Activated CD8-positive, alpha-beta memory T cell treated with anti-CD3 and anti-CD28 coated beads for 1 hour (primary cell): ENCODE measurements around the gene TOP3A.

ENCODE experiments used
- DNase-seq, 2 donors: peaks; one replicate each; pipeline ENCODE4 v3.0.0-alpha.2; 2020; ENCODE audit warnings: low read depth in 1 of 2; ENCODE audit errors: extremely low read depth in 1 of 2

TOP3A gene

DNA sequence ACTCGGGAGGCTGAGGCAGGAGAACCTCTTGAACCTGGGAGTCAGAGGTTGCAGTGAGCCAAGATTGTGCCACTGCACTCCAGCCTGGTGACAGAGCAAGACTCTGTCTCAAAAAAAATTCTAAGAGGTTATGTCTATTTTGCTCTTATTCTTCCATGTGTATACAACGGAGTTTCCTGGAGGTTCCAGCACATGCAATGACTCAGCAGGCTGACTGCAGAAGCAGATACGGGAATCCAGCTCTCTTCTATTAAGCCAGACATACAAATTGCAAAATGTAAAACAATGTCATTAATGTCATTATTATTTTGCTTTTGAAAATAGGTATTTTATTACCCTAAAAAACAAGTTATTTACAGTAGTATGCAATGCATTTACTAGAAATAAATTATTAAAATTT lies 35.9 kb downstream of the TOP3A start:
- DNase-seq, result no peak

DNA sequence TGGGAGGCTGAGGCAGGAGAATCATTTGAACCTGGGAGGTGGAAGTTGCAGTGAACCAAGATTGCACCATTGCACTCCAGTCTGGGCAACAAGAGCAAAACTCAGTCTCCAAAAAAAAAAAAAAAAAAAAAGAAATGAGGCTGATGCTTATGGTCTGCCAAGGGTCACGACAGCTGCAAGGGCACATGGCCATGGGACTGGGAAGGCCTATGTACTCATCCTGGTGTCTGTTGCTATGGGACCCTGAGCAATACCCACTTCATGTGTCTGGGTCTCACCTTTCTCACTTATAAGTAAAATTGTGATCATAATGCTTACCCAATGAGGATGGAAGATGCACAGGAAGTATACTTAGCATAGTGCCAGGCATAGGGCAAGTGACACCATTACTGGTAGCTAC lies 37.7 kb downstream of the TOP3A start:
- DNase-seq, result no peak

DNA sequence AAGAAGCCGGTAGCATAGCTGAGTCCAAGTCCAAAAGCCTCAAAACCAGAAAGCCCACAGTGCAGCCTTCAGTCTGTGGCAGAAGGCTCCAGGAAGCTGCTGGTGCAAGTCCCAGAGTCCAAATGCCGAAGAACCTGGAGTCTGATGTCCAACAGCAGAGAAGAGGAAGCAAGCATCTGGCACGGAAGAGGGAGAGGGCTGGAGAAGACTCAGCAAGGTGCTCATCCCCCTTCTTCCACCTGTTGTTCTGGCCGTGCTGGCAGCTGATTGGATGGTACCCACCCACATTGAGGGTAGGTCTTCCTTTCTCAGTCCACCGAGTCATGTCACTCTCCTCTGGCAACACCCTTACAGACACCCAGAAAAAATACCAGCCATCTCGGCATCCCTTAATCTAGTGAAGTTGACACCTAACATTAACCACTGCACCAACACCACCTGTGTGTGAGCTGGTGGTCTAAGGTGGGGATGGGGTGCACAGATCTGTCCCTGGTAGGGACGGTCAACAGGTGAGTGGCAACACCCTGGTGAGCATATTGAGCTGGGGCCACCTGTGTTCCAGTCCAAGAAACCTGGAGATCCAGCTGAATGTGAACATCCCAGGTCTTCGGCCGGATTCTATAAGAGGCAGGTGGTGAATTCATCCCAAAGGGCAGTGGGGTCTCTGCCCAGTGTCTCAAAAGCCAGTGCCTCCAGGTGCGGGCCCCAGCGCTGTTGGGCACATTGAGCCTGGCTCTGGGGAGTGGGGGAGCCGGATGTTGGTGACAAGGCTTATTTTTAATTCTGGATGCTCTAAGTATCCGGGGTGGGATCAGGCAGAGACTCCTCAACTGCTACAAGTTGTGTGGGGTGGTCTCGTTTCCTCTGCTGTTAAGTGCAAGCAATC lies 44.5 kb downstream of the TOP3A start:
- DNase-seq, result no peak

DNA sequence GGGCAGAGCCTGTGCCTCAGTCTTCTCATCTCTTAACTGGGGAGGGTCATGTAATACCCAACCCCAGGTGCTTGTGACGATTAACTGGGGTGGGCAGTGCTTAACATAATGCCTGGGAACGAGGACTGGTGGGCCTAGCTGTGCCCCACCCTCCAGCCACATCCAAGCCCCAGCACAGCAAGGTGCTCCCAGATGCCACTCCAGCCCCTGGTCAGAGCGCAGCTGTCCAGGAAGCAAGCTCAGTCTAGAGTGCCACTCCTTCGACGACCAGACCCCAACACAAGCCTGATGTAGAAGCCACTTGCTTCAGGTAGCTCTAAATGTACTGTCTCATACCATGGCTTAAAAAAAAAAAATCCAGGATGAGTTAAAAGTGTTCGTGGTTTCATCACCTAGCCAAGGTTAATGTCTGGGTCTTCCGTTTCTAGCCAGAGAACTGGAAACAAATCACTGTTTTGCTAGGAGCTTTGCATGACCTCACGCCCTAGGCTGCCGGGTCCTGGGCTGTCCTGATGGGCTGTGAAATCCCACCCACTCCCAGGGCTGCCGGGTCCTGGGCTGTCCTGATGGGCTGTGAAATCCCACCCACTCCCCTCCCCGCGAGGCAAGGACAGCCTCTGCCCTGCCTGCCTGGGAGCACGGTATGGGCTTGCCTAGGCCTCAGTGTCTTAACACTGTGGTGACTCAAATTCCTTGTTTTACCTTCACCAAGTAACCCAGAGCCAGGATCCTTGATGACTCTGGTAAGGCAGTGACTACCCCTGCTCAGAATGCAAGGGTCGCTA lies 46.7 kb downstream of the TOP3A start:
- no peak for DNase-seq

DNA sequence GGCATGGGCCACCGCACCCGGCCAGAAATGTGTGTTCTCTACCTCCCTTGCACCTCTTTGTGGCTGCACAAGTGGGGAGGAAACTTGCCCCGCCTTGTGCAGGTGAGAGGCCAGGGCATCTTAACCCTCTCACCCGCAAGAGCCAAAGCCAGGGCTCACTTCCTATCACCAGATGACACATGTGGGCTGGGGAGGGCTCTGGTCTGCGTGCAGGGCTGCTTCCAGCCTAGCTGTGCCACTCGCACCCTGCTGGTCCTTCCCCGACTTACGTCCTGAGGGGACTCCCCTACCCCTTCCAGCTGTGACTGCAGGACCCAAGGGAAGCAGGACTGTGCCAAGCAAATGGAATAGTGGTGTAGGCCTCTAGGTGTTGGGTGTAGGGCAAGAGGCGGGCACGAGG lies 47.4 kb downstream of the TOP3A start:
- no peak for DNase-seq

DNA sequence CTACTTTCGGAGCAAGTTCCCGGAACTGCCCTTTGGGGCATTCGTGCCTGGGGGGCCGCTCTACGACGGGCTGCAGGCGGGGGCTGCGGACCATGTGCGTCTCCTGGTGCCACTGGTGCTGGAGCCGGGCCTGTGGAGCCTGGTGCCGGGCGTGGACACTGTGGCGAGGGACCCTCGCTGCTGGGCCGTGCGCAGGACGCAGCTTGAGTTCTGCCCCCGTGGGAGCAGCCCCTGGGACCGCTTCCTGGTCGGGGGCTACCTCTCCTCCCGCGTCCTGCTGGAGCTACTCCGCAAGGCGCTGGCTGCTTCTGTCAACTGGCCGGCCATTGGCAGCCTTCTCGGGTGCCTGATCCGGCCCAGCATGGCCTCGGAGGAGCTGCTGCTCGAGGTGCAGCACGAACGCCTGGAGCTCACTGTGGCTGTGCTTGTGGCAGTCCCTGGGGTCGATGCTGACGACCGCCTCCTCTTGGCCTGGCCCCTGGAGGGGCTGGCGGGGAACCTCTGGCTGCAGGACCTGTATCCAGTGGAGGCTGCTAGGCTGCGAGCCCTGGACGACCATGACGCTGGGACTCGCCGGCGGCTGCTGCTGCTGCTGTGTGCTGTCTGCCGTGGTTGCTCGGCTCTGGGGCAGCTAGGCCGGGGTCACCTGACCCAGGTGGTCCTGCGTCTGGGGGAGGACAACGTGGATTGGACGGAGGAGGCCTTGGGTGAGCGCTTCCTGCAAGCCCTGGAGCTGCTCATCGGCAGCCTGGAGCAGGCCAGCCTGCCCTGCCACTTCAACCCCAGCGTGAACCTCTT lies 50.7 kb downstream of the TOP3A start:
- DNase-seq, result no peak

DNA sequence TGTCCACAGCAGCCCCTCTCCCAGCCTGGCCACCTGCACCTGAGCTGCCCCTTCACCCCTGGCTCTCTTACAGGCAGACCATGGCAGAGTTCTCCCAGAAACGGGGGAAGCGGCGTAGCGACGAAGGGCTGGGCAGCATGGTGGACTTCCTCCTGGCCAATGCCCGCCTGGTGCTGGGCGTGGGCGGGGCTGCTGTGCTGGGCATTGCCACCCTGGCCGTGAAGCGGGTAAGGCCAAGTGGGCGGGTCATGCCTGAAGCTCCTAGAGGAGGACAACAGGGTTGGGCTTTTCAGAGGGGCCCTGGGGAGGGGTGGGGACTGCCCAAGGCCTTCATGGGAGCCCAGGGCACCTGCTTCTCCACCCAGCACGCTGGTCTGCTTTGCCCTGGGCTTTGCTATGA lies 52.2 kb downstream of the TOP3A start:
- DNase-seq, result no peak

DNA sequence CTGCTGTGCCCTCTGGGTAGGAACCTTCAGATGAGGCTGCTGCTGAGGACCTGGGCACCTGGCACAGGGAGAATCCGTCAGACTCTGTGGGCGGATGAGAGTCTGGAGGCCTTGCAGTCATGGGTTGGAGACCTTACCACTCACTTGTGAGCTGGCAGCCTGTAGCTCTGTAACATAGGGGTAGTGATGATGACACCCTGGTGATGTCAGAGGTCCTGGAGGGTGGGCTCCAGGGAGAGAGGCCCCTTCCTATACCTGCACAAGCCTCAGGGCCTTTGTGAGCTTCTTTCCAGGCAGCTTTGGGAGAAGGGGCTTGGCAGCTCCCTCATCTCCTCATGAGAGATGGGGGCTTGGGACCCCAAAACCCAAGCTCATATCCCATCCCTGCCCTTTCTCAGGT lies 52.7 kb downstream of the TOP3A start:
- no peak for DNase-seq

DNA sequence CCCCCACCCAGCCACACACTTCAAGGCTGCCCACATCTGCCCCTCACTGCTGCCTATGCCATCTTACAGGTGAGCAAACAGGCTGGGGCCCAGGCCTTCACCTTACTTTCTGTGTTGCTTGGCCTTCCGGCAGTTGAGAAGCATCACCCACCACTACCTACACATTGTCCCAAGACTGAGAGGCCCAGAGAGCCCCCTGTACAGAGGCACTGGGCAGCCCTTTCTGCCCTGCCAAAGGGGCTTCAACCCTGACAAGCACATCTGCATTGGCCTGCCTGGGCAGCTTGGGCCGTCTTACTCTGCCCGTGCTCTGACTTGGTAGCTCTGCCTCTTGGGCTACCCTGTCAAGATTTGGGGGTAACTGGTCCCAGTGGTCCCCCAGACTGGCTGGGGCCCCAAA lies 53.1 kb downstream of the TOP3A start:
- no peak for DNase-seq

DNA sequence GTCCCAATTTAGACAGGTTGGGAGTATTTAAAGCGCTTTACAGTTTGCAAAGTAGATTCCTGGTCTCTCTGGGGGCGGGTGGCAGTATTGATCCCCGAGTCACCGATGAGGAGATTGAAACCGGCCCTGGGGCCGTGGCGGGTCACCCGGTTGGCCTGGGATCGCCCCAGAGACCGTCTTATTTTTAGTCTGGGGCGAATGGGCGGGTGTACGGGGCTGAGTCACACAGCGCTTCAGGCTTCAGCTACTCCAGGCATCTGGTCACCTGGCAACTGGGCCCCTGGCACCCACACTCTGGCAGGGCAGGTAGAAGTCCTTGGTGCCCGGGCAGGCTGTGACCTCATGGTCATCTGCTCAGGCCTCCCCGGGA lies 53.7 kb downstream of the TOP3A start:
- DNase-seq, result no peak

DNA sequence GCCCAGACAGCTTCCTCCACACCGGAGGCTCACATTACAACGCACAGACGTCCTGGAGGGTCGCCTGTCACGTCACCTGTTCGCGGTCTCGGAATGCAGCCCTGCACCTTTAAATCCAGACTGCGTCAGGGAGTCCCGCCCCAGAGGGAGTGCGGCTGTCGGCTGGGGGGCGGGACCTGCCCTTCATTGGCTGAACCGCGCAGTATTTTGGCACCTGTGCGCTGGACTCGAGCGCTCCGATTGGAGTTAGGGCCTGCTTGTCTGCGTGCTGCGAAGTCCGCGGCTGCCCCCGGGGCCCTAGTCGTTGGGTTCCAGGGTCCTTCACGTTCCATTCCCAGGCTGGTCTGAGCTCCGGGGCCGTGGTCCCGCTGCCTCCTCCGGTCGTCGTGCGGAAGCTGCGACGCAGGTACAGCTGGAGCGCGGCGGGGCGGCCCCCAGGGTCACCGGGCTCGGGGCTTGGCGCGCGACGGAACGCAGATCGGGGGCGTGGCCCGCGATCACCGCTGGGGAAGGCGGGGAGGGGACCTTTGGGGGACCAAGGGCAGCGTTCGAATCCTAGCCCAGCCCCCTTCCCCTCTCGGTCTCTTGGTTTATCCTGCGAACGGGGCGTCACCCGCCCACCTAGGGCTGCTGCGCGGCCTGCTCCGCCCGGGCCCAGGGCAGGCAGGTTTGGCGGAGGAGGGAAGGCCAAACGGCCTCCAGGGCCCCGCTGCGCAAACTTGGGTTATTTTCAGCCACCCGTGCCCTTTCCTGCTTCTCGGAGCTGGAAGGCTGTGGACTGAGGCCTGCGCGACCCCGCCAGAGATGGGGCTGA lies 54.3 kb downstream of the TOP3A start, which contains the start of gene MIEF2:
Gene MIEF2, plus strand, starts transcription at position 331 of the 814 bp plus-strand sequence. CDS start 2,059 bp downstream, outside the sequence.
- peak; percentile 84 to 86 for DNase-seq

DNA sequence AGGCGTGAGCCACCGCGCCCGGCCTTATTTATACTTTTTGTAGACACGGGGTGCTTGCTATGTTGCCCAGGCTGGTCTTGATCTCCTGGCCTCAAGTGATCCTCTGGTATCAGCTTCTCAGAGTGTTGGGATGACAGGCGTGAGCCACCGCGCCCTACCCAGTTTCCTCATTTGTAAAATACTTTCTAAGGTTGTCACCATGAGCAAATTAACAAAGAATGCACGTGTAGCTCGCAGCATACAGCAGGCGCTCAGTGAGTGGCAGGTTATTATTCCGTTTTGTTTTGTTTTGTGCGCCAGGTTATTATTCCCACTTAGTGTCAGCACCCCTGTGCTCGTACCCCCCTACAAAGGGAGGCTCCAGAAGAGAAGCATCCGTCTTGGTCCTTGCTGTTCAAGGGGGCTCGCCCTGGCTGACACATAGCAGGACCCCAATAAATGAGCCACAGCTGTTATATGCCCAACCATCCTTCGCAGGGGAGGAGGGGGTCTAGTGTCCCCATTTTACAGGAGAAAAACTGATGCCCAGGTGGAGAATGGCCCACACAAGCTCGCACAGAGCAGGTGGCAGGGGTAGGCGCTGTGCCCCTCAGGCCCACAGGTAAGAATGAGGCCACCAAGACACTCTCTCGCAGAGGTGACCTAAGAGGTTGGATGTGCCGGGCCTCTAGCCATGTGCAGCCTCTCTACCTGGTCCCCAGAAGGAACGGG lies 55.0 kb downstream of the TOP3A start:
- no peak for DNase-seq

DNA sequence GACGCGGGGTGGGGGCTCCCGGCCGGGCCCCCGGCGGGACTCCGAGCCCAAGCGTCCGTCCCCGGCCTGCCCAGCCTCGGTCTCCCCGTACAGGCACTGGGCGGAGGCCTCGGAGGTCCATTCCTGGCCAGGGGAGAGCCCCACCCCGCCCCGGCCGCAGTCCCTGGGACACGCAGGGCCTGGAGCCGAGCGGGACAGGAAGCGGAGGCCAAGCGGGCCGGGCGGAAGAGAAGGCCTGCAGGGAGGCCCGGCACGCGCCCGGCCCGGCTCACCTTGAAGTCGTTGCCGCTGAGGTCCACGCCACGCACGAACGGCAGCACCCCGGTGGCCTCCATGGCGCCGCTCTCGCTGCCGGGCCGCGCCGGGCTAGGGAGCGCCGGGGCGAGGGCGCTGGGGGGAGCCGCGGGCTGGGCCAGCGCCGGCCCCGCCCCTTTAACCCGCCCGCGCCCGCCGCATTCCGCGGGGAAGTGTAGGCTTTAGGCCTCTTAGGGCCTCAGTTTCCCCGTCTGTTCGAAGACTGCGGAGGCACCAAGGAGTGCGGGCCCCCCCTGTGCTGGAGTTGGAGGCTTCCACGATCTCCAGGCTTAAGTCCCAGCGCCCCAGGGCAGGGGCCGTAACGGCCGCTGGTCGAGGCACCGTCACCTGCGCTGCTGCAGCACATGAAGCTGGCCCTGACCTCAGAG lies 56.3 kb downstream of the TOP3A start, which contains the start of gene FLII:
Gene FLII, minus strand, starts transcription at position 383 of the 683 bp plus-strand sequence. Its CDS starts 48 bp downstream, at position 335.
- peak in 1 of 2 donors; percentile 44 for DNase-seq

DNA sequence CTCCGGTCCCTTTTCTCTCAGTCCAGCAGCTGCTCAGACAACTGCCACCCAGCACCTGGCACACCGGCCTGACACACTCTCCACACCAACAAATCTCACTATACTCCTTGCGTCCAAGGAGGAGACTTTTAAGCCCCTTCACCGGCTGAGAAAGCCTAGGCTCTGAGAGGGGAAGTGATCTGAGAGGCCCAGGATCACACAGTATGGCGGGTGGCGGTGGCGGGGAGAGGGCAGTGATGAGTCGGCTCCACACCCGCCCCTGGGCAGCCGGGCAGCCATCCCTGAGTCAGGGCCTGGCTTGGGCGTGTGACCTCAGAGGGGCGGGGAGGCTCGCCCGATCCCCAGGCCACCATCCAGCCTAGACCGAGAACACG lies 56.8 kb downstream of the TOP3A start:
- DNase-seq, result peak in 1 of 2 donors; percentile 28

DNA sequence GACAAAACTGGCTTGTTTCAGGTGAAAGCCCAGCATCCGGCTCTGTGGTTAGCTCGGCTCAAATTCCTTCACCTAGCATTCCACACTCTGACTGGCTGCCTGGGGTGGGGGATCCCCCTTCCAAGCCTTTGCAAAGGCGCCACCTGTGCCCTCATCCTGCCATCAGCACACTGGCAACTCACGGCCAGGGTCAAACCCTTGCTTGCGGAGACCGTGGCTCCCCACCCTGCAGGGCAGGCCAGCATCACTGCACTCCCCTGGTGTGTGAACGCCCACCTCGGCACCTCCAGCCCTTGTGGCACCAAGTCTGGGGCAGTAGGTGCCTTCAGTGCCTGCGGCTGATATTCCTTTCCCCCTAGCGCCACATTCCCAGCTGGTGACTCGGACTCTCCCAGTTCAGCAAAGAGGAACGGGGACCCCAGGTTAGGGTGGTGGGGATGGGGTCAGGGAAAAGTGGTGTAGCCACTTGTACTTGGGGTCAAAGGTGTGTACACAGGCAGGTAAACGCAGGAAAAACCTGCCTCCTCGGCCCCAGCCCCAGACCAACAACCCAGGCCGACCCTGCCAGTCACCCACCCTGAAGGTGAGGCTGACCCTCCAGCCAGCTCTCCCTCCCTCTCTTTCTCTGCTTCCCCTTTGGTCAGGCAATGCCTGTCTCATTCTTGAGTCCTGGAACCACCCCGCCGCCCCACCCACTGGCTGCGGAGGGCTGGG lies 57.4 kb downstream of the TOP3A start:
- DNase-seq, result no peak

DNA sequence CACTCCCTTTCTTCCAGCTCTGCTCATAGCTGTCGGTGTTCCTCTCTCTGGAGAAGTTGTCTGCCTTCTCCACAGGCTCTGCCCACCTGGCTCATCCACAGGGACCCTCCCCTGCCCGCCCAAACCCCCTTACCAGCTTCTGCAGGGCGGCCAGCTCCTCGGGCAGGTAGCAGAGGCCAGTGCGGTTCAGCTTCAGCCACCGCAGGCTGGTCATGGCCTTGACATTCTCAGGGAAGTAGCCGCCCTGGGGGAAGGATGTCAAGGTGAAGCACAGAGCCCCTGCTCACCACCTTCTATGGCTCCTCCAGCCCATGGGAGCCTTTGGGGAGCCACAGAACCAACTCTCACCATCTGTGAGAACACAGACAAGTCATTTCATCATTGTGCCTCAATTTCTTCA lies 58.0 kb downstream of the TOP3A start:
- no peak for DNase-seq

DNA sequence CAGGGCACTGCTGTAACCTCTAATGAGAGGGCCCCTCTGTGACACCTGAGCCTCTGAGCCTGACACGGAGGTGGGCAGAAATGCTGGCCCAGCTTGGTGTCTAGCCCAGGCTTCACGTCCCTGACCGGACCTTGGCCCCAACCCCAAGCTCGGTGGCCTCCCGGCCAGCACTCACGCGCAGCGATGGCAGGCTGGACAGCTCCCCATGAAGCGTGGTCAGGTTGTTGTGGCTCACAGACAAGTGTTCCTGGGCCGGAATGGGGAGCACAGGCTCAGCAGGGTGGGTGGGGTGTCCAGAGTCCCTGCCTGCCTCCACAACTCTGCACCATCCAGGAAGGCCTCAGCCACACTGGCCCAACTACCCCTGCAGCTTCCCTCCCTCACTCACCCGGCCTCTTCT lies 58.4 kb downstream of the TOP3A start:
- DNase-seq, result no peak

DNA sequence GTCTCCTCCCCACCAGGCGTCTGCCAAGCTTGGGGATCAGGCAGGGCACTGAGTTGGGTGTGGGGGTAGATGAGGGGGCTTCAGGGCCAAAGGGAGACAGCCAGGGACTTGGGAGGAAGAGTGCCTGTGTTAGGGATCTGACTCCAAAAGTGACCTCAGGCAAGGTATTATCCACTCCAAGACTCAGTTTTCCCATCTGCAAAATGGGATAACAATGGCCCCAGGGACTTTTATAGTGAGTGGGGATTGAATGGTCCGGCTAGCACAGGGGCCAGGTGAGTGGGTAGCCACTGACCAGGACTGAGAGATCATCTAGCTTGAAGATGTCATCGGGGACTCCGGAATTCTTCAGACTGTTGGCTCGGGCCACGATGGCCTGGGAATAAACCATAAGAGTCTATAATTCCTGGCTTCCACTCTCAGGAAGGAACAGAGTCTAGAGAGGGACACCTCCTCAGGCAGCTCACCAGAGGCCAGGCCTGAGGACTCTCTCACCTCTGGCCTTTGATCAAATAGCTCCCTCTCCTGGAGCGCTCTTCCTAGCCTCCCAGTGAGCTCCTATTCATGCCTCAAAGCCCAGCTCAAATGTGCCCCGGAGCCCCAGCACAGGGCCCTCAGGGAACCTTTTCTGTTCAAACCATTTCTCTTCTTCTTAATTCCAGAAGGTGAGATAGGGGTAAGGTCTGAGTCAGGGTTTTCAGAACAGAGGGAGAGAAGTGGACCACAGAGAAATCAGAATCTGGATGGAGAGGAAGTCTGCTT lies 59.7 kb downstream of the TOP3A start:
- DNase-seq, result no peak
